ENCODE results near the gene LARP4.

DNA sequence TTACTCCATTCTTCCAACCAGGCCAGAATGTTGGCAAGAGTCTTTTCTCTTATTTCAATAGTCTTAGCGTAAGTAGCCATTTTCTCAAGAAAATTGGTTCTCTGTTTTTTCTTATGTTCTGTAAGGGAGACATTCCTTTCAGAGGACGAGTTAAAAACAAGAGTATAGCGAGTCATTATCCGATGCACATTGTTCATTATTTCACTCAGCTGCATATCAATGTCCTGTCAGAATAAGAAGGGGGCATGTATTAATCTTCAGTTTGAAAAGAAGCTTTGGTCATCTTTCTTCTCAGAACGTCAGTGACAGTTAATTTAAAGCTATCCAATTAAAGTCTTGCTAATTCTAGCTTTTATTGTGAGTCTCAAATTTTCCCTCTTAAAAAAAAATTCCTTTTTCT is 37.5 kb upstream of the LARP4 start:
- TF ChIP-seq, protein P1, sequence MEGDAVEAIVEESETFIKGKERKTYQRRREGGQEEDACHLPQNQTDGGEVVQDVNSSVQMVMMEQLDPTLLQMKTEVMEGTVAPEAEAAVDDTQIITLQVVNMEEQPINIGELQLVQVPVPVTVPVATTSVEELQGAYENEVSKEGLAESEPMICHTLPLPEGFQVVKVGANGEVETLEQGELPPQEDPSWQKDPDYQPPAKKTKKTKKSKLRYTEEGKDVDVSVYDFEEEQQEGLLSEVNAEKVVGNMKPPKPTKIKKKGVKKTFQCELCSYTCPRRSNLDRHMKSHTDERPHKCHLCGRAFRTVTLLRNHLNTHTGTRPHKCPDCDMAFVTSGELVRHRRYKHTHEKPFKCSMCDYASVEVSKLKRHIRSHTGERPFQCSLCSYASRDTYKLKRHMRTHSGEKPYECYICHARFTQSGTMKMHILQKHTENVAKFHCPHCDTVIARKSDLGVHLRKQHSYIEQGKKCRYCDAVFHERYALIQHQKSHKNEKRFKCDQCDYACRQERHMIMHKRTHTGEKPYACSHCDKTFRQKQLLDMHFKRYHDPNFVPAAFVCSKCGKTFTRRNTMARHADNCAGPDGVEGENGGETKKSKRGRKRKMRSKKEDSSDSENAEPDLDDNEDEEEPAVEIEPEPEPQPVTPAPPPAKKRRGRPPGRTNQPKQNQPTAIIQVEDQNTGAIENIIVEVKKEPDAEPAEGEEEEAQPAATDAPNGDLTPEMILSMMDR (tag by site-specific recombination; IDR thresholded peaks at IDR 0.05): no peak
- TF ChIP-seq ZSCAN23 (tag by site-specific recombination; IDR thresholded peaks at IDR 0.05): no peak
- no peak for TF ChIP-seq ZNF239 (tag by site-specific recombination; IDR thresholded peaks at IDR 0.05)
- no peak for TF ChIP-seq ZBTB1 (tag by site-specific recombination; IDR thresholded peaks at IDR 0.05)
- TF ChIP-seq, protein P2, sequence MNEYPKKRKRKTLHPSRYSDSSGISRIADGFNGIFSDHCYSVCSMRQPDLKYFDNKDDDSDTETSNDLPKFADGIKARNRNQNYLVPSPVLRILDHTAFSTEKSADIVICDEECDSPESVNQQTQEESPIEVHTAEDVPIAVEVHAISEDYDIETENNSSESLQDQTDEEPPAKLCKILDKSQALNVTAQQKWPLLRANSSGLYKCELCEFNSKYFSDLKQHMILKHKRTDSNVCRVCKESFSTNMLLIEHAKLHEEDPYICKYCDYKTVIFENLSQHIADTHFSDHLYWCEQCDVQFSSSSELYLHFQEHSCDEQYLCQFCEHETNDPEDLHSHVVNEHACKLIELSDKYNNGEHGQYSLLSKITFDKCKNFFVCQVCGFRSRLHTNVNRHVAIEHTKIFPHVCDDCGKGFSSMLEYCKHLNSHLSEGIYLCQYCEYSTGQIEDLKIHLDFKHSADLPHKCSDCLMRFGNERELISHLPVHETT (tag by site-specific recombination; IDR thresholded peaks at IDR 0.05): no peak
- TF ChIP-seq, protein P3, sequence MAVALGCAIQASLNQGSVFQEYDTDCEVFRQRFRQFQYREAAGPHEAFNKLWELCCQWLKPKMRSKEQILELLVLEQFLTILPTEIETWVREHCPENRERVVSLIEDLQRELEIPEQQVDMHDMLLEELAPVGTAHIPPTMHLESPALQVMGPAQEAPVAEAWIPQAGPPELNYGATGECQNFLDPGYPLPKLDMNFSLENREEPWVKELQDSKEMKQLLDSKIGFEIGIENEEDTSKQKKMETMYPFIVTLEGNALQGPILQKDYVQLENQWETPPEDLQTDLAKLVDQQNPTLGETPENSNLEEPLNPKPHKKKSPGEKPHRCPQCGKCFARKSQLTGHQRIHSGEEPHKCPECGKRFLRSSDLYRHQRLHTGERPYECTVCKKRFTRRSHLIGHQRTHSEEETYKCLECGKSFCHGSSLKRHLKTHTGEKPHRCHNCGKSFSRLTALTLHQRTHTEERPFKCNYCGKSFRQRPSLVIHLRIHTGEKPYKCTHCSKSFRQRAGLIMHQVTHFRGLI (tag by site-specific recombination; IDR thresholded peaks at IDR 0.05): no peak
- TF ChIP-seq HOXA7 (CRISPR knock-in tag; IDR thresholded peaks at IDR 0.05; ENCODE audit: borderline replicate concordance): no peak

All from HEK293 (cell line).